UCSD-AML1 (cell line): ENCODE data around the gene SHC2.

Source experiments
- DNase-seq: peaks from one replicate; lab custom pipeline; 2025; ENCODE audit not compliant: unreplicated experiment; lab: John Stamatoyannopoulos, UW

Gene SHC2, protein sequence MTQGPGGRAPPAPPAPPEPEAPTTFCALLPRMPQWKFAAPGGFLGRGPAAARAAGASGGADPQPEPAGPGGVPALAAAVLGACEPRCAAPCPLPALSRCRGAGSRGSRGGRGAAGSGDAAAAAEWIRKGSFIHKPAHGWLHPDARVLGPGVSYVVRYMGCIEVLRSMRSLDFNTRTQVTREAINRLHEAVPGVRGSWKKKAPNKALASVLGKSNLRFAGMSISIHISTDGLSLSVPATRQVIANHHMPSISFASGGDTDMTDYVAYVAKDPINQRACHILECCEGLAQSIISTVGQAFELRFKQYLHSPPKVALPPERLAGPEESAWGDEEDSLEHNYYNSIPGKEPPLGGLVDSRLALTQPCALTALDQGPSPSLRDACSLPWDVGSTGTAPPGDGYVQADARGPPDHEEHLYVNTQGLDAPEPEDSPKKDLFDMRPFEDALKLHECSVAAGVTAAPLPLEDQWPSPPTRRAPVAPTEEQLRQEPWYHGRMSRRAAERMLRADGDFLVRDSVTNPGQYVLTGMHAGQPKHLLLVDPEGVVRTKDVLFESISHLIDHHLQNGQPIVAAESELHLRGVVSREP

DNA sequence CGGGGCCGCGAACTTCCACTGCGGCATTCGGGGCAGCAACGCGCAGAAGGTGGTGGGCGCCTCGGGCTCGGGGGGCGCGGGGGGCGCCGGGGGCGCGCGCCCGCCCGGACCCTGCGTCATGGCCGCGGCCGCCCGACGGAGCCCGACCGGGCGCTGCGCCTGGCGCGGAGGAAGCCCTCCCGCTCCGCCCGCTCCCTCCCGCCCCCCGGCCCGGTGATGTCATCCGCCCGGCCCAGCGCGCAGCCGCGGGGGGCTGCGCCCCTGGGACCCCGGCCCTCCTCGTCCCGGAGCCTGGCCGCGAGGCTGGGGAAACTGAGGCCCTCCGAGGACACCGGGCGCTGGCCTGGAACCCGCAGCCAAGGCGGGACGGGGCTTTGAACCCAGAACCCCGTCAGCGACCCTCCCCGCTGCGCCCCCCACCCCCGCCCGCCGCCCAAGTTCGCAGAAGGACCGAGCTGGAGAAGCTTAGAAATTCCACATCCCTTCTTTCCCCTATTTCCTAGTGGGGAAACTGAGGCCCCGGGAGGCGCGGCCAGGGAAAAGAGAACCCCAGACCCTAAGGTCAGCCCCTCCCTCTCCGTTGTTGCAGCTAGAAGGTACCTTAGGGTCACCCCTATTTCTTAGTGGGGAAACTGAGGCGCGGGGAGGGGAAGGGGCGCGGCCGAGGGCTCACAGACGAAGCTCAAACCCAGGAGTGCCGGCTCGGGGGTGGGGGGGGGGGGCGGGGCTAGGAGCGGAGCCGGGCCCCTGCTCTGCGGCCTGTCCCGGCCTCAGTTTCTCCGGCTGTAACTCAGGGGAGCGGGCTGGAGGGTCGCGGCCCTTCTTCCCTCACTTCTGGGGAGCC, at the start of gene SHC2:
TSS of gene SHC2 (minus strand) at position 157 of the 844 bp plus-strand sequence. CDS start at position 120, 37 bp downstream.
- no peak for DNase-seq

DNA sequence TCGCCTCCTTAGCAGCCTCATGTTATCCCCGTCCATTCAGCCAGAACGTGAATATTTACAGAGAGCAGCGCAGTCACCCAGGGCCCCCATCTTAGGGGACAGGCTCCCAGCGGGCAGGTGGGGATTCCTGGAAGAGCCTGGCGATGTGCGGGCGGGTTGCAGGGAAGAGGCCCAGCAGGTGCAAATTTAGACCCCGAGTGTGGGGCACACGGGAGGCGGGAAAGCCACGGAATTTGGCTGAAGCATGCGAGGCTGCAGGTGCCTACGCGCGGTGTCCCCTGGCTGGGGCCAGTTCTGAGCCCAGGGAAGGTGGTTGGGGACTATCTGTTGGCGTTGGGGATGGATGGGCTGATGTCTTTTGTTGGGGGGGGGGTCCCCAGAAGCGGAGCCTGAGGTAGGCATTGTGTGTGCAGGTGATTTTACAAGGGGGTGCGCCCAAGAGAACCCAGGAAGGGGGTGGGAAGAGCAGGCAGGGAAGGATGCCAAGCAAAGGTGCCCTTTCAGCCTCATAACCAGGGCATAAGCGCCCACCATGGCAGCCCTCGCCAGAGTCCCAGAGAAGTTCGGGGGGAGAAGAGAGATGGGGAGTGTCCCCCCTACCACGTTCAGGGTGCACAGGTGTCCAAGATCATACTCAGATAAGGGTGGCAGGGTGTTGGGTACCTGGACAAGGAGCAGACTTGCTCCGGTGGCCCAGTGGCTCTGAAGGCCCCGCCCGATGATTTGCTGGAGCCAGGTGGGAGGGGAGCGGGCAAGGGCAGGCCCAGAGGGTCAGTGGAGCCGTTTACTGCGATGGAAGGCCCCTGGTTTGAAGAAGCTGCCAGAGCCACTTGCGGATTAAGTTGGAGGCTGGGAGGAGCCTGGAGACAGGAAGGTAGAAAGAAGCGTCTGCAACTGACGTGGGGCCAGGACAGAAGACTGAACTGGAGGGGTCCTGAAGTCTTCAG, 47.6 kb upstream of the SHC2 start:
- DNase-seq: no peak

DNA sequence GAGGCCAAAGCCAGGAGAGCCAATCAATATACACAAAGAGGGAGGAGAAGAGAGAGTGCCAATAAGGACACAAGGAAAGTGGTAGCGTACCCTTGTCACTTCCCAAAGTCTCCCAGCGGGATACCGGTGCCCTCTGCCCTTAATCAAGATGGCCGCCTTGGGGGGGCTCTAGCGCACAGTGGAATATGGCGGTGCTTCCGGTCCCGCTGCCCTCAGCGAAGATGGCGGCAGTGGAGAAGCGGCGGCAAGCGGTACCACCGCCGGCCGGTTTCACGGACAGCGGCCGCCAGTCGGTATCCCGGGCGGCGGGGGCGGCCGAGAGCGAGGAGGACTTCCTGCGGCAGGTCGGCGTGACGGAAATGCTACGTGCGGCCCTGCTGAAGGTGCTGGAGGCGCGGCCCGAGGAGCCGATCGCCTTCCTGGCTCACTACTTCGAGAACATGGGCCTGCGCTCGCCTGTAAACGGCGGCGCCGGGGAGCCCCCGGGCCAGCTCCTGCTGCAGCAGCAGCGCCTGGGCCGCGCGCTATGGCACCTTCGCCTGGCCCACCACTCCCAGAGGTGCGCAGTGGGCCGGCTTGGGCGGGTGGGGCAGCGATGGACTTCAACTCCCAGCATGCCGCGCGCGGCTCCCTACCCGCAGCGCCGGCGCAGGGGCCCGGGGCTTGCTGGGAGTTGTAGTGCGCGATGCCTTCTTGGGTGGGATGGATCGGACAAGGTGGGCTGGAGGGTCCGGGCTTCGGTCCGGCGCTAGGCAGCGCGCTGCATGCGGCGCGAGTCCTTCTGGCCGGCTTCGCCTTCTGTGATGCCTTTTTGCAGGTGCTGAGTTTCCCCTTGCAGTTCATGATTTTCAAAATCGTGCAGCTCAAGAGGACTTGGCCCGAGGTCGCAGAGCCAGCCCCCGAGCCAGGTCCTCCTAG, 46.7 kb upstream of the SHC2 start, which contains the start of gene TPGS1:
TSS of gene TPGS1 (plus strand) at position 212 of the 918 bp plus-strand sequence. CDS start at position 222, 10 bp downstream.
- DNase-seq: peak; percentile 76

DNA sequence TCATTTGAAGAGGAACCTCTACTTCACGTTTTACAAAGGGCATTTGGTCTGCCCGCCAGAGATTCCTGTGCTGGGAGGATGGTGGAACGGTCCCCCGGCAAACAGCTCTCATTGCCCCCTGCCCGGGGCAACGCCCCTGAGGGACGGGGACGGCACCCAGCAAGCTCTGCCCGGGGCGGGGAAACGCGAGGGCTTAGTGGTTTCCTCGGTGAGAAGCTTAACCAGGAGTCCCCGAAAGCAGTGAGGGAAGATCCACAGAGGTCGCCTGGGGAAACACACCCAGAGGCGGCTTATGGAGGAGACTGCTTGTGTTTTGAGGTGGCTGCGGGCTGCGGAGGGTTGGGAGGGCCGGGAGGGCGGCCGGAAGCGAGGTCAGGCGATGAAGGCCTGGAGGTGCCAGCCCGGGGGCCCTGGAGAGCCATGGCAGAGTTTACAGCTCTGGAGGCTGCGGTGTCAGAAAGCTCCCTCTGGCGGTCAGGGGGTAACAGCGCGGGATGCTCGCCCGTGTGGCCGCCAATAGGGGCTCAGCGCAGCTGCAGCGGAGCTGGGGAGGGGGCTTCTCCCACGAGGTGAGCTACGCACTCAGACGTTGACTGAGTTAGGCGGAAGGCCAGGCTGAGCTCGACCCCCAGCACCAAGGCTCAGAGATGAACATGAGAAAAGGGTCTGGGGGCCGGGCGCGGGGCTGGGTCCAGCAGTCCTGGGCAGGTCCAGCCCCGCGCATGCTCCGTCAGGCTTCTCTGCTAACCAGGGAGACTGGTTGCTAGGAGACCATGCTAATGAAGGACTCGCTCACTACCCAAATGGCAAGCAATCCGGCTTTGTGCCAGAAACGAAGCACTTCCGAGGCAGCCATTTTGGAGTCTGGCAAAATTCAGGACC, 45.8 kb upstream of the SHC2 start:
- DNase-seq: peak; percentile 97

DNA sequence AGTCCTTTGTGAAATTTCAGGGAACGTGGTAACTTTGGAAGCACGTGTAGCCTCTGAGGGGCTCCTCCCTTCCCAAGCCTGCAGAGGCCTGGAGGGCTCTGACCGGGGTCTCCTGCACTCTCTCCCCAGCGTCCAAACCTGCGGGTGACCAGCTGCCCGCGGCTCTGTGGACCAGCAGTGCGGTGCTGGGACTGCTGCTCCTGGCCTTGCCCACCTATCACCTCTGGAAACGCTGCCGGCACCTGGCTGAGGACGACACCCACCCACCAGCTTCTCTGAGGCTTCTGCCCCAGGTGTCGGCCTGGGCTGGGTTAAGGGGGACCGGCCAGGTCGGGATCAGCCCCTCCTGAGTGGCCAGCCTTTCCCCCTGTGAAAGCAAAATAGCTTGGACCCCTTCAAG, 43.8 kb upstream of the SHC2 start:
- no peak for DNase-seq

DNA sequence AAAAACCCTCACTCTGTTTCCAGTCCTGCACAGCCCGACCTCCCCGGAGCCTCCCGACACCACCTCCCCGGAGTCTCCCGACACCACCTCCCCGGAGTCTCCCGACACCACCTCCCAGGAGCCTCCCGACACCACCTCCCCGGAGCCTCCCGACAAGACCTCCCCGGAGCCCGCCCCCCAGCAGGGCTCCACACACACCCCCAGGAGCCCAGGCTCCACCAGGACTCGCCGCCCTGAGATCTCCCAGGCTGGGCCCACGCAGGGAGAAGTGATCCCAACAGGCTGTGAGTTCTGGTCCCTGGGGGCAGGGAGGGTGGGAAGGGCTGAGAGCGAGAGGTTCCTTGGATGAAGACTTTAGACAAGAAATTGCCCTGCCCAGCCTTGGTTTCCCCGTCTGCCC, 40.8 kb upstream of the SHC2 start:
- DNase-seq: no peak

DNA sequence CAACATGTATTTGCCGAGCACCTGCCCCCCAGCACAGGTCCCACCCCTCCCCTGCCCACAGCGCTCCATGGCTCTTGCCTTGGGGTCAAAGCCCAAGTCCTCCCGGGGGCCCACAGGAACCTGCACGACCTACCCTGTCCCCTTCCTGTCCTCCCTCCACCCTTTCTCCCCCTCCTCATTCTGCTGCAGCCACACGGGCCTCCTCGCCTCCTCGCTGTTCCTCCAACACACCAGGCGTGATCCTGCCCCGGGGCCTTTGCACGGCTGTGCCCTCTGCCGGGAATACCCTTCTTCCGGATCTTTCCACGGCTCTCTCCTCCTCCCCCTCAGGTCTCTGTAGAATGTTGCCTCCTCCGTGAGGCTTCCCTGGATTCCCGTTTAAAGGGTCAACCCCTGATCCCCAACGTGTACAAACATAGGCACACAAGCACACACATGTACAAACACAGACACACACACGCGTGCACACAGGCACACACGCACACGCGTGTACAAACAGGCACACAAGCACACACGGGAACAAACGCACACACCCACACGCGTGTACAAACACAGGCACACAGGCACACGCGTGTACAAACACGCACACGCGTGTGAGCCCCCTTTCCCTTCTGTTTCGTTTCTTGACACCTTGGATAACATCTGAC, 38.3 kb upstream of the SHC2 start:
- no peak for DNase-seq

DNA sequence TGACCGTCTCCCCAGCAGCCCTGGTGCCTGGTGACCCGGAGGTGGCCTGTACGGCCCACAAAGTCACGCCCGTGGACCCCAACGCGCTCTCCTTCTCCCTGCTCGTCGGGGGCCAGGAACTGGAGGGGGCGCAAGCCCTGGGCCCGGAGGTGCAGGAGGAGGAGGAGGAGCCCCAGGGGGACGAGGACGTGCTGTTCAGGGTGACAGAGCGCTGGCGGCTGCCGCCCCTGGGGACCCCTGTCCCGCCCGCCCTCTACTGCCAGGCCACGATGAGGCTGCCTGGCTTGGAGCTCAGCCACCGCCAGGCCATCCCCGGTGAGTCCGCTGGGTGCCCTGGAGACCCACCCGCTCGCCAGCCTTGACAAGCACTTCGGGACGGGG, 37.7 kb upstream of the SHC2 start:
- DNase-seq: no peak

DNA sequence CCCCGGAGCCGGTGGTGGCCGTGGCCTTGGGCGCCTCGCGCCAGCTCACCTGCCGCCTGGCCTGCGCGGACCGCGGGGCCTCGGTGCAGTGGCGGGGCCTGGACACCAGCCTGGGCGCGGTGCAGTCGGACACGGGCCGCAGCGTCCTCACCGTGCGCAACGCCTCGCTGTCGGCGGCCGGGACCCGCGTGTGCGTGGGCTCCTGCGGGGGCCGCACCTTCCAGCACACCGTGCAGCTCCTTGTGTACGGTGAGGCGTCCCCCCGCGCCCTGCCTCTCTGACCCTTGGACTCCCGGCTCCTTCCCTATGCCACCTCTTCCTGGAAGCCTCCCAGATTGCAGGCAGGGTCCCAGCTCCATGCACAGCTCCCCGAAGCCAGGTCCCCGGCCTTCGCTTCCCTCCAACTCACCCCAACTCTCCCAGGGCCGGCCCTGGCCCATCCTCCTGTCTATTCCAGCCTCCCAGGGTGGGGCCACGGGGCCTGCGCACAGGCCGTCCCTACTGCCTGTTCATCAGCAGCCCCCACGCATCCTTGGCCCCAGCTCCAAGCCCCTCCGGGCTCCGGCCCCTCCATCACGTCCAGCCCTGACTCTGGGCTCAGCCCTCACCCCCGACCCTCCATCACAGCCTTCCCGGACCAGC, 37.2 kb upstream of the SHC2 start:
- DNase-seq: no peak

DNA sequence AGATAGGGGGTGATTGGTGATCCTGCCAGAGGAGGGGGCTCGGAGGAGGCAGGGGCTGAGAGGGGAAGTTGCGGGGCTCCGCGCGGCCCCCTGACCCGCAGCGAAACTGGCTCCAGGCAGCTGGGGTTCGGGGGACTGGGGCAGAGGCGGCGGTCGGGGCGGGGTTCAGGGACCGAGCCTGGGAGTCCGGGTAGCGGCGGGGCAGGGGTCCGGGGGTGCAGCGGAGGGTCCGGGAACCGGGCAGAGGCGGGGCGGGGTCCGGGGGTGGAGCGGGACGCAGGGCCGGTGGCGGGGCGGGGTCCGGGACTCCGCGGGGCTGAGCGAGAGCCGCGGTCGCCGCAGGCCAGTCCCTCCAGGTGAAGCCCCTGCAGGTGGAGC, 36.6 kb upstream of the SHC2 start:
- no peak for DNase-seq

DNA sequence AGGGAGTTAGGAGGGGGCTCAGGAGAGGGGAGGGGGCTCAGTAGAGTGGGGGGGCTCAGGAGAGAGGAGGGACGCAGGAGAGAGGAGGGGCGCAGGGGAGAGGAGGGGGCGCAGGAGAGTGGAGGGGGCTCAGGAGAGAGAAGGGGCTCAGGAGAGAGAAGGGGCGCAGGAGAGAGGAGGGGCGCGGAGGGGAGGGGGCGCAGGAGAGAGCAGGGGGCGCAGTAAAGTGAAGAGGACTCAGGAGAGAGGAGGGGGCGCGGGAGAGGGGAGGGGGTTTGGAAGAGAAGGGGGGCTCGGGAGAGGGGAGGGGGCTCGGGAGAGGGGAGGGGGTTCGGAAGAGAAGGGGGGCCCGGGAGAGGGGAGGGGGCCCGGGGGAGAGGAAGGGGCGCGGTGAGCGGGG, 36.2 kb upstream of the SHC2 start:
- no peak for DNase-seq

DNA sequence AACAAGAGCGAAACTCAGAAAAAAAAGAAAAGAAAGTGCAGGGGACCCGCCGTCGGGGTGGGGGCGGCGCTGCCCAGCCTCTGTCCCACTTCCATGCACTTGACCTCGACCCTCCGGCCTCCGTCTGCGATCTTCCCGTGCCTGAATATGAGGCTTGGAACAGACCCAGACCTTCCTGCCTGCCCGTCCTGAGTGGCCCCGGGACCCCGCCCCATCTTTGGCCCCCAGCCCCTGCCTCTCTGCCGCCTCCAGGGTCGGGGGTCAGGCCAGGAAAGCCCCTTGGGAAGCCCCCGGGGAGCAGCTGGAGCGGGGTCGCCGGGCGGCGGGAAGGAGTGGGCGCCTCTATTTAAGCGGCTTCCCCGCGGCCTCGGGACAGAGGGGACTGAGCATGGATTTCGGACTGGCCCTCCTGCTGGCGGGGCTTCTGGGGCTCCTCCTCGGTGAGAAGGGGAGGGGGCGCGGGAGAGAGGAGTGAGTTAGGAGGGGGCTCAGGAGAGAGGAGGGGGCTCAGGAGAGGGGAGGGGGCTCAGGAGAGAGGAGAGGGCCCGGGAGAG, 35.4 kb upstream of the SHC2 start, which contains the start of gene MADCAM1:
TSS of gene MADCAM1 (plus strand) at position 375 of the 554 bp plus-strand sequence. CDS start at position 389, 14 bp downstream.
- DNase-seq: no peak

DNA sequence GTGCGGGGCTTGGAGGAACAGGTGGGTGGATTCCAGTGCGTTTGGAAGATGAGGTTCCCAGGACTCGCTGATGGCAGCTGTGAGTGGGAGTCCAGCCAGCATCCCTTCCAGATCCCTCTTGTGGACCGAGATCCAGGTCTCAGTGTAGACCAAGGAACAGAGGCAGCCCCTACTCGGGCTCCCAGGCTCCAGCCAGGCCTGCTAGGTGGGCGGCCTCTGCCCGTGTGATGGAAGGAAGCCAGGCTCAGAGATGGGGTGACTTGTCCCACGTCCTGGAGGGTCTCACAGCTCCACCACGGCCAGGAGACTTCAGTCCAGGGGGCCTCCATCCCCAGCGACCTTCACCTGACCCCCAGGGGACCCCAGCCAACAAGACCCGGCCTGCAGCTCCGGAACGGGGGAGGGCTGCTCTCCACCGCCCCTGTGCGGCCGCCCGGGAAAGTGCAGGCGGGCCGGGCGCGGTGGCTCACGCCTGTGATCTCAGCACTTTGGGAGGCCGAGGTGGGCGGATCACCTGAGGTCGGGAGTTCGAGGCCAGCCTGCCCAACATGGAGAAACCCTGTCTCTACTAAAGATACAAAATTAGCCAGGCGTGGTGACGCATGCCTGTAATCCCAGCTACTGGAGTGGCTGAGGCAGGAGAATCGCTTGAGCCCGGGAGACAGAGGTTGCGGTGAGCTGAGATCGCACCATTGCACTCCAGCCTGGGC, 34.7 kb upstream of the SHC2 start:
- DNase-seq: peak; percentile 58

DNA sequence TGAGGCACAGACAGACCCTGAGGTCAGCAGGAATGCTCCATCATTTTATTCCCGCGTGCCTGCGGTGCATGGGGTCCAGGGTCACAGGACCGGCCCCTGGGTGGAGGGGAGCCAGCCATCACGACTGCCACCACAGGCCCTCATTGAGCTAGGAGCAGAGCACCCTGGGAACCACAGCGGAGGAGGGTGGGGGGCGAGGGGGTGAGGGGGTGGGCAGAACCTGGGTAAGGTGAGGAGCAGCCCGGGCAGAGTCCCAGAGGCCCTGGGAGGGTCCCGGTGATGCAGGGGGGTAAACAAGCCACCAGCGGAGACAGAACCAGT, 34.2 kb upstream of the SHC2 start:
- no peak for DNase-seq

DNA sequence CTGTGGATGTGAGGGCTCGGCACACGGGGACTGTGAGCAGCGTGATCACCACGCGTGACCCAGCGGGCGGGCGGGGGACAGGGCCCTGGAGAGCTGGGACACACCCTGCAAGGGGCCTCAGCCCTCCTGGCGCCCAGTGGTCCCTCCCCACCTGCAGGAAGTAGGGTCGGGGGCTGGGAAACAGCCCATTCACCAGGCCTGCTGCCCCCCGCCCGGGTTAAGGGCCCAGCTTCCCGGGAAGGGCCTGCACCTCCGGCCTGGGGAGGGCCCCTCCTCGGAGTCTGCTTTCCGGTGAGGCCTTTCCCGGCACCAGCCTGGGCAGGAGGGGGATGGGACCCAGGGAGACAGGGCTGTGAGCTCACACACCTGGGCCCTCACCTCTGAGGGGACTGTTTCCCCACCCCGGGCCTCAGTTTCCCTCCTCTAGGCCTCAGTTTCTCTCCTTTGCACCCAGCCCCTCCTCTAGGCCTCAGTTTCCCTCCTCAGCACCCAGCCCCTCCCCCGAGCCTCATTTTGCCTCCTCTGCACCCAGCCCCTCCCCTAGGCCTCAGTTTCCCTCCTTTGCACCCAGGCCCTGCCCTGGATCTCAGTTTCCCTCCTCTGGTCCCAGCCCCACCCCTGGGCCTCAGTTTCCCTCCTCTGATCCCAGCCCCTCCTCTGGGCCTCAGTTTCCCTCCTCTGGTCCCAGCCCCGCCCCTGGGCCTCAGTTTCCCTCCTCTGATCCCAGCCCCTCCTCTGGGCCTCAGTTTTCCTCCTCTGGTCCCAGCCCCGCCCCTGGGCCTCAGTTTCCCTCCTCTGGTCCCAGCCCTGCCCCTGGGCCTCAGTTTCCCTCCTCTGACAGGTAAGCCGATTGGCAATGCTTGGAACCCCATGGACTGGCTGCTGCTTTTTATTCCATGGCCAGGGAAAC, 33.6 kb upstream of the SHC2 start:
- DNase-seq: no peak
